A549 (cell line): ENCODE results near the gene GUCY1A1. TPM values are rescaled to one million over a fixed set of nuclear protein-coding genes. Genes with fewer than 3 reads are reported as not detected.

ENCODE experiments used
- ATAC-seq, 2 experiments: fragments of 200-7000 bp in 1 of 2; fragments of >200 bp in 1 of 2; cut with Nextera tagmentation in 1 of 2; cut with Tn5 transposase in 1 of 2; 3 replicates each; pipeline versions ENCODE4 v1.8.0 to v1.9.1; 2018 to 2020; ENCODE audit warnings: mild to moderate bottlenecking in 1 of 2, moderate library complexity in 1 of 2
- CTCF ChIA-PET: fragments of 300-600 bp; sonication (Branson Sonifier 250); formaldehyde crosslinking; extraction: SDS; loops from one replicate; lab custom pipeline; 2021; ENCODE audit warnings: antibody characterized with exemption, inconsistent platforms; lab: Yijun Ruan, JAX
- POLR2A ChIA-PET: fragments of 350-600 bp; formaldehyde crosslinking; extraction: SDS; loops from one replicate; lab custom pipeline; 2021; ENCODE audit warnings: antibody characterized with exemption, inconsistent platforms; lab: Yijun Ruan, JAX
- DNase-seq, 2 experiments: peaks; one replicate each; pipeline versions ENCODE4 v3.0.0 to v3.0.0-alpha.2; 2011 to 2016; ENCODE audit warnings: low read depth in 1 of 2, low spot score in 1 of 2
- FAIRE-seq: peaks from 2 replicates; lab custom pipeline; 2011; peaks lifted over from hg19 to GRCh38; lab: Jason Lieb, UNC
- H3K27ac ChIP-seq, 2 experiments: fragments of >200 bp; sonication (Bioruptor Twin); formaldehyde crosslinking; 3 replicates each; pipeline ENCODE4 v1.5.1; 2016 to 2017
- H3K4me1 ChIP-seq: fragments of >200 bp; sonication (Bioruptor Twin); formaldehyde crosslinking; 3 replicates; pipeline ENCODE4 v1.6.1; 2016
- H3K4me2 ChIP-seq: fragments of >200 bp; sonication (Bioruptor Twin); formaldehyde crosslinking; 3 replicates; pipeline ENCODE4 v1.6.1; 2016
- H3K4me3 ChIP-seq: fragments of >200 bp; sonication (Bioruptor Twin); formaldehyde crosslinking; 3 replicates; pipeline ENCODE4 v1.5.1; 2016
- H3K9me3 ChIP-seq: fragments of >200 bp; sonication (Bioruptor Twin); formaldehyde crosslinking; 3 replicates; pipeline ENCODE4 v1.6.1; 2016
- ATOH8 ChIP-seq: fragments of 250-450 bp; sonication (Bioruptor Pico); IDR thresholded peaks from 2 replicates; pipeline ENCODE4 v1.5.0; 2020; ENCODE audit warnings: low read depth, mild to moderate bottlenecking, moderate library complexity
- CBX2 ChIP-seq: fragments of 200-600 bp; sonication (generic); IDR thresholded peaks from 2 replicates; pipeline ENCODE4 v1.6.1; 2016; ENCODE audit warnings: low read depth, mild to moderate bottlenecking, borderline replicate concordance
- CHD2 ChIP-seq: fragments of 150-350 bp; IDR thresholded peaks from 2 replicates; pipeline ENCODE4 v1.6.1; 2014; ENCODE audit warnings: low read length; ENCODE audit not compliant: partially characterized antibody
- E2F6 ChIP-seq: IDR thresholded peaks from 2 replicates; pipeline ENCODE4 v1.6.1; 2012; ENCODE audit warnings: low read depth, borderline replicate concordance
- EHF ChIP-seq: fragments of 250-450 bp; sonication (Bioruptor Pico); IDR thresholded peaks from 2 replicates; pipeline ENCODE4 v1.5.0; 2020; ENCODE audit warnings: mild to moderate bottlenecking
- EHMT2 ChIP-seq: fragments of 200-600 bp; sonication (generic); IDR thresholded peaks from 2 replicates; pipeline ENCODE4 v1.6.1; 2016; ENCODE audit warnings: antibody characterized with exemption, low read depth, mild to moderate bottlenecking, moderate library complexity
- FOSB ChIP-seq: fragments of 250-450 bp; sonication (Bioruptor Pico); IDR thresholded peaks from 2 replicates; pipeline ENCODE4 v1.5.0; 2020; ENCODE audit warnings: mild to moderate bottlenecking, moderate library complexity
- GATA3 ChIP-seq: IDR thresholded peaks from 2 replicates; pipeline ENCODE4 v1.6.1; 2012; ENCODE audit warnings: borderline replicate concordance
- HES2 ChIP-seq: fragments of >200 bp; sonication (Bioruptor Twin); formaldehyde crosslinking; IDR thresholded peaks from 2 replicates; pipeline ENCODE4 v1.6.1; 2016
- HEYL ChIP-seq: fragments of 250-450 bp; sonication (Bioruptor Pico); IDR thresholded peaks from 2 replicates; pipeline ENCODE4 v1.8.0; 2021; ENCODE audit warnings: mild to moderate bottlenecking, moderate library complexity
- HOXA7 ChIP-seq: fragments of 250-450 bp; sonication (Bioruptor Pico); IDR thresholded peaks from 2 replicates; pipeline ENCODE4 v1.5.0; 2020; ENCODE audit warnings: mild to moderate bottlenecking, moderate library complexity
- JUNB ChIP-seq: fragments of >200 bp; sonication (Bioruptor Twin); formaldehyde crosslinking; IDR thresholded peaks from 2 replicates; pipeline ENCODE4 v1.6.1; 2016
- KDM1A ChIP-seq: fragments of 200-600 bp; sonication (generic); IDR thresholded peaks from 2 replicates; pipeline ENCODE4 v1.6.1; 2016; ENCODE audit warnings: low read depth, mild to moderate bottlenecking
- KDM5A ChIP-seq: fragments of 200-600 bp; sonication (generic); IDR thresholded peaks from 2 replicates; pipeline ENCODE4 v1.6.1; 2016; ENCODE audit warnings: antibody characterized with exemption, mild to moderate bottlenecking
- POLR2AphosphoS2 ChIP-seq: conservative IDR thresholded peaks from 2 replicates; pipeline ENCODE4 v1.6.1; 2012; ENCODE audit warnings: low read length, improper control_type of control experiment, inconsistent platforms
- RCOR1 ChIP-seq: fragments of 150-350 bp; IDR thresholded peaks from 2 replicates; pipeline ENCODE4 v1.6.1; 2014; ENCODE audit warnings: antibody characterized with exemption, low read length, low read depth
- REST ChIP-seq: fragments of 200-600 bp; sonication (generic); IDR thresholded peaks from 2 replicates; pipeline ENCODE4 v1.6.1; 2016; ENCODE audit warnings: antibody characterized with exemption, mild to moderate bottlenecking, moderate library complexity
- RFX5 ChIP-seq: fragments of 450-650 bp; IDR thresholded peaks from 2 replicates; pipeline ENCODE4 v1.7.1; 2014; ENCODE audit warnings: antibody characterized with exemption, mild to moderate bottlenecking, moderate library complexity
- RNF2 ChIP-seq: fragments of 200-600 bp; sonication (generic); IDR thresholded peaks from 2 replicates; pipeline ENCODE4 v1.6.1; 2016; ENCODE audit warnings: low read depth, mild to moderate bottlenecking, antibody characterized with exemption, moderate library complexity, borderline replicate concordance
- SREBF2 ChIP-seq: fragments of 450-650 bp; IDR thresholded peaks from 2 replicates; pipeline ENCODE4 v1.6.1; 2014; ENCODE audit warnings: mild to moderate bottlenecking, moderate library complexity
- TP53 ChIP-seq: fragments of 250-450 bp; sonication (Bioruptor Pico); IDR thresholded peaks from 2 replicates; pipeline ENCODE4 v1.5.0; 2021; ENCODE audit warnings: mild to moderate bottlenecking, moderate library complexity
- ZC3H11A ChIP-seq: fragments of 450-650 bp; IDR thresholded peaks from 2 replicates; pipeline ENCODE4 v1.6.1; 2014; ENCODE audit warnings: antibody characterized with exemption, mild to moderate bottlenecking
- ZFP36 ChIP-seq: fragments of 450-650 bp; IDR thresholded peaks from 2 replicates; pipeline ENCODE4 v1.6.1; 2014; ENCODE audit warnings: borderline replicate concordance; ENCODE audit not compliant: partially characterized antibody
- ZSCAN20 ChIP-seq: fragments of 250-450 bp; sonication (Bioruptor Pico); IDR thresholded peaks from 2 replicates; pipeline ENCODE4 v1.8.0; 2022; ENCODE audit warnings: mild to moderate bottlenecking, moderate library complexity
- WGBS: methylation state at CpG from one replicate; pipeline ENCODE4 v1.1.6; 2017; ENCODE audit errors: missing lambda C conversion rate; 5-methylcytosine and 5-hydroxymethylcytosine counted together
- polyA plus RNA-seq, 4 experiments: library from polyadenylated mRNA; depleted of rRNA in 3 of 4; stranded (reverse); fragments of >200 nt; fragmentation: RNase III in 1 of 4; extraction: RNeasy Plus Mini Kit Qiagen cat#74134 plus additional on column Dnase treatment in 1 of 4; gene quantifications; 2 replicates in 3 of 4; 3 replicates in 1 of 4; pipeline ENCODE4 v1.2.3, GENCODE V29; 2011 to 2017

GUCY1A1 gene
- polyA plus RNA-seq, 2 of the 4 experiments (the other 2 are of a cell fraction), result not detected

GRCh38 chr4:155738548-155738947 lies 71.9 kb downstream of the GUCY1A1 start:
- ATAC-seq (no peak), FAIRE-seq (no peak), DNase-seq (no peak)
- Histone ChIP-seq H3K4me3 (no peak overlapping the region), H3K27ac (no peak overlapping the region), H3K9me3 (no peaks in the 10 kb centered on the region), H3K4me1 (no peaks in the 10 kb centered on the region), H3K4me2 (no peak overlapping the region)
- TF ChIP-seq RNF2 (no peak), EHMT2 (no peak), REST (no peak), ZFP36 (no peak), SREBF2 (no peak), POLR2AphosphoS2 (no peak), ZSCAN20 (CRISPR knock-in tag) (no peak), ZC3H11A (no peak), JUNB (no peak), ATOH8 (no peak), KDM5A (no peak), HOXA7 (CRISPR knock-in tag) (no peak), RCOR1 (no peak), E2F6 (no peak), CBX2 (no peak), CHD2 (no peak), EHF (no peak), KDM1A (no peak)
- CTCF ChIA-PET, result no interaction called here
- POLR2A ChIA-PET, result no interaction called here
- WGBS, result 19% methylated on average over 2 of the region's 2 CpGs

- Histone ChIP-seq H3K4me2 (no peak overlapping the region), H3K27ac (no peak overlapping the region), H3K4me3 (no peak overlapping the region), H3K4me1 (no peaks in the 10 kb centered on the region)
- ChIA-PET POLR2A (no interaction called here), CTCF (no interaction called here)
- FAIRE-seq (no peak), ATAC-seq (no peak)
- TF ChIP-seq GATA3 (no peak), SREBF2 (no peak), HEYL (CRISPR knock-in tag) (no peak), ATOH8 (no peak), TP53 (no peak), FOSB (CRISPR knock-in tag) (no peak), EHF (no peak), RFX5 (no peak), HES2 (no peak)
- TF ChIP-seq, all 56 proteins: peak for 0
- WGBS, result 50% methylated on average over 1 of the region's 1 CpG
- no peak for DNase-seq
- no peaks in the 10 kb centered on the region for H3K9me3 ChIP-seq
Observed at GRCh38 chr4:155741546-155741945, 74.9 kb downstream of the GUCY1A1 start.
